Choroid plexus epithelial cell (primary cell): ENCODE measurements around the gene KRTAP17-1.

Source experiments
- DNase-seq: peaks from one replicate; pipeline ENCODE4 v3.0.0-alpha.2; 2010; ENCODE audit warnings: low read depth
- H3K4me3 ChIP-seq: 2 replicates; pipeline ENCODE4 v1.5.1; 2011; ENCODE audit warnings: low read depth, mild to moderate bottlenecking, control low read depth, low read length, moderate library complexity
- CTCF ChIP-seq: conservative IDR thresholded peaks from 2 replicates; pipeline ENCODE4 v1.5.1; 2011; ENCODE audit warnings: low read depth, mild to moderate bottlenecking, control low read depth, inconsistent platforms, low read length, moderate library complexity

Gene KRTAP17-1

GRCh38 chr17:41301916-41302901 lies 13.3 kb downstream of the KRTAP17-1 start, which contains the start of gene KRTAP29-1:
KRTAP29-1 (minus strand) TSS chr17:41302851; CDS start chr17:41302851, 0 bp downstream.
- no peak within 1 kb of the TSS for H3K4me3 ChIP-seq
- TF ChIP-seq CTCF: no peak
- DNase-seq: no peak

GRCh38 chr17:41301204-41301790 lies 14.2 kb downstream of the KRTAP17-1 start:
- no peak overlapping the region for H3K4me3 ChIP-seq
- no peak for DNase-seq
- TF ChIP-seq CTCF: no peak

GRCh38 chr17:41298458-41299135 lies 16.9 kb downstream of the KRTAP17-1 start:
- TF ChIP-seq CTCF: no peak
- DNase-seq: no peak
- no peak overlapping the region for H3K4me3 ChIP-seq

- no peak for TF ChIP-seq CTCF
- no peak overlapping the region for H3K4me3 ChIP-seq
- no peak for DNase-seq
Observed at GRCh38 chr17:41296846-41297245, 18.7 kb downstream of the KRTAP17-1 start.

GRCh38 chr17:41294016-41294415 lies 21.5 kb downstream of the KRTAP17-1 start:
- no peak for TF ChIP-seq CTCF
- H3K4me3 ChIP-seq: no peak overlapping the region

GRCh38 chr17:41287050-41287449 lies 28.5 kb downstream of the KRTAP17-1 start:
- DNase-seq: no peak
- H3K4me3 ChIP-seq: no peak overlapping the region
- TF ChIP-seq CTCF: no peak

More at GRCh38 chr17:41294016-41294415, 21.5 kb downstream of the KRTAP17-1 start:
- DNase-seq: no peak
